Right renal pelvis (tissue), 4 donors: ENCODE results near the gene PM20D1. TPM values are rescaled to one million over a fixed set of nuclear protein-coding genes. Genes with fewer than 3 reads are reported as not detected.
A peak's percentile ranks its signal among the peaks of the same experiment; 100 is the strongest.

ENCODE experiments used
- DNase-seq, 4 donors: peaks; one replicate each; pipeline ENCODE4 v3.0.0-alpha.2; 2013; ENCODE audit warnings: low read depth in 4 of 4, low spot score in 3 of 4, missing footprints in 1 of 4
- polyA plus RNA-seq, 4 donors: library from polyadenylated mRNA; unstranded; fragments of 120-200 nt; gene quantifications; one replicate each; pipeline ENCODE4 v1.2.1, GENCODE V29; 2013; ENCODE audit not compliant: insufficient read length in 4 of 4

Gene PM20D1
- polyA plus RNA-seq, 4 donors, result 0.39 to 3.3 (median 1.7) TPM

- no peak for DNase-seq
Observed at GRCh38 chr1:205805082-205805711, 44.7 kb downstream of the PM20D1 start.

- no peak for DNase-seq
Observed at GRCh38 chr1:205804605-205805004, 45.3 kb downstream of the PM20D1 start.

GRCh38 chr1:205803986-205804385, 45.9 kb downstream of the PM20D1 start:
- no peak for DNase-seq

GRCh38 chr1:205802060-205802459, 47.9 kb downstream of the PM20D1 start:
- DNase-seq, result no peak

- no peak for DNase-seq
Observed at GRCh38 chr1:205800981-205801703, 48.8 kb downstream of the PM20D1 start.

- DNase-seq, result no peak
Observed at GRCh38 chr1:205800427-205800826, 49.5 kb downstream of the PM20D1 start.

- DNase-seq, result no peak
Observed at GRCh38 chr1:205798577-205798976, 51.4 kb downstream of the PM20D1 start.

GRCh38 chr1:205797168-205797567, 52.8 kb downstream of the PM20D1 start:
- no peak for DNase-seq

- no peak for DNase-seq
Observed at GRCh38 chr1:205794011-205794730, 55.8 kb downstream of the PM20D1 start.

- no peak for DNase-seq
Observed at GRCh38 chr1:205792961-205793673, 56.8 kb downstream of the PM20D1 start.

- DNase-seq, result no peak
Observed at GRCh38 chr1:205792481-205792881, 57.5 kb downstream of the PM20D1 start.

- DNase-seq, result peak in 1 of 4 donors; percentile 46
Observed at GRCh38 chr1:205791568-205792180, 58.3 kb downstream of the PM20D1 start.

GRCh38 chr1:205787287-205787916, 62.5 kb downstream of the PM20D1 start:
- DNase-seq, result no peak

GRCh38 chr1:205786601-205787000, 63.3 kb downstream of the PM20D1 start:
- DNase-seq, result no peak

GRCh38 chr1:205785446-205785845, 64.5 kb downstream of the PM20D1 start:
- DNase-seq, result no peak

- DNase-seq, result no peak
Observed at GRCh38 chr1:205783904-205784303, 66.0 kb downstream of the PM20D1 start.

GRCh38 chr1:205783433-205783795, 66.5 kb downstream of the PM20D1 start:
- DNase-seq, result no peak

GRCh38 chr1:205782627-205783432, 67.1 kb downstream of the PM20D1 start:
- DNase-seq, result no peak

GRCh38 chr1:205780335-205780734, 69.6 kb downstream of the PM20D1 start:
- no peak for DNase-seq
